Measurements from ENCODE around the gene MINDY1. TPM values are rescaled to one million over a fixed set of nuclear protein-coding genes. Genes with fewer than 3 reads are reported as not detected.

Gene MINDY1
- total and polyA plus RNA-seq, 9 of the 15 experiments (the other 6 are each of a cell fraction or from before 2014, with no cell fraction given), result 0.49 to 11.0 (median 6.0) TPM

- TF ChIP-seq ZNF347 (CRISPR knock-in tag; IDR thresholded peaks at IDR 0.05; ENCODE audit: low read depth), result no peak
- TF ChIP-seq MBD2 (IDR thresholded peaks at IDR 0.05; ENCODE audit: borderline replicate concordance, low read depth), result 0 out of 2 replicates have a peak, but pooled peaks have one; percentile 42
- peak; percentile 81 for TF ChIP-seq MTA2 (IDR thresholded peaks at IDR 0.05; ENCODE audit: low read depth)
- no peak for TF ChIP-seq ZNF444 (CRISPR knock-in tag; IDR thresholded peaks at IDR 0.05)
- TF ChIP-seq RCOR1 (IDR thresholded peaks at IDR 0.05; ENCODE audit: borderline replicate concordance in 1 of 2, low read depth in 2 of 2, low read length in 2 of 2), result peak; percentile 83 to 94
- TF ChIP-seq, protein P1, sequence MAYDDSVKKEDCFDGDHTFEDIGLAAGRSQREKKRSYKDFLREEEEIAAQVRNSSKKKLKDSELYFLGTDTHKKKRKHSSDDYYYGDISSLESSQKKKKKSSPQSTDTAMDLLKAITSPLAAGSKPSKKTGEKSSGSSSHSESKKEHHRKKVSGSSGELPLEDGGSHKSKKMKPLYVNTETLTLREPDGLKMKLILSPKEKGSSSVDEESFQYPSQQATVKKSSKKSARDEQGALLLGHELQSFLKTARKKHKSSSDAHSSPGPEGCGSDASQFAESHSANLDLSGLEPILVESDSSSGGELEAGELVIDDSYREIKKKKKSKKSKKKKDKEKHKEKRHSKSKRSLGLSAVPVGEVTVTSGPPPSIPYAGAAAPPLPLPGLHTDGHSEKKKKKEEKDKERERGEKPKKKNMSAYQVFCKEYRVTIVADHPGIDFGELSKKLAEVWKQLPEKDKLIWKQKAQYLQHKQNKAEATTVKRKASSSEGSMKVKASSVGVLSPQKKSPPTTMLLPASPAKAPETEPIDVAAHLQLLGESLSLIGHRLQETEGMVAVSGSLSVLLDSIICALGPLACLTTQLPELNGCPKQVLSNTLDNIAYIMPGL (CRISPR knock-in tag; IDR thresholded peaks at IDR 0.05), result no peak
- TF ChIP-seq ZNF175 (CRISPR knock-in tag; IDR thresholded peaks at IDR 0.05; ENCODE audit: low read depth), result no peak; the same call in 1 of the 2 replicates
- TF ChIP-seq BCOR (IDR thresholded peaks at IDR 0.05), result 0 out of 2 replicates have a peak, but pooled peaks have one; percentile 35
- TF ChIP-seq PHTF2 (CRISPR knock-in tag; IDR thresholded peaks at IDR 0.05), result no peak
- TF ChIP-seq U2AF2 (optimal IDR thresholded peaks at IDR 0.05; ENCODE audit: low read depth, low read length), result no peak
- no peak for TF ChIP-seq ZNF280B (CRISPR knock-in tag; IDR thresholded peaks at IDR 0.05)
- TF ChIP-seq SRSF7 (optimal IDR thresholded peaks at IDR 0.05; ENCODE audit: low read depth, low read length), result no peak
- TF ChIP-seq NR2F6 (CRISPR knock-in tag; IDR thresholded peaks at IDR 0.05), result no peak
- TF ChIP-seq SNAPC5 (CRISPR knock-in tag; IDR thresholded peaks at IDR 0.05), result no peak
- no peak for TF ChIP-seq MTA1 (IDR thresholded peaks at IDR 0.05; ENCODE audit: borderline replicate concordance)
- no peak for TF ChIP-seq ATF7 (IDR thresholded peaks at IDR 0.05)
- TF ChIP-seq, protein P2, sequence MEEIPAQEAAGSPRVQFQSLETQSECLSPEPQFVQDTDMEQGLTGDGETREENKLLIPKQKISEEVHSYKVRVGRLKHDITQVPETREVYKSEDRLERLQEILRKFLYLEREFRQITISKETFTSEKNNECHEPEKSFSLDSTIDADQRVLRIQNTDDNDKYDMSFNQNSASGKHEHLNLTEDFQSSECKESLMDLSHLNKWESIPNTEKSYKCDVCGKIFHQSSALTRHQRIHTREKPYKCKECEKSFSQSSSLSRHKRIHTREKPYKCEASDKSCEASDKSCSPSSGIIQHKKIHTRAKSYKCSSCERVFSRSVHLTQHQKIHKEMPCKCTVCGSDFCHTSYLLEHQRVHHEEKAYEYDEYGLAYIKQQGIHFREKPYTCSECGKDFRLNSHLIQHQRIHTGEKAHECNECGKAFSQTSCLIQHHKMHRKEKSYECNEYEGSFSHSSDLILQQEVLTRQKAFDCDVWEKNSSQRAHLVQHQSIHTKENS (CRISPR knock-in tag; IDR thresholded peaks at IDR 0.05), result no peak
- no peak for TF ChIP-seq RBM14 (IDR thresholded peaks at IDR 0.05; ENCODE audit: borderline replicate concordance, insufficient read depth, low read depth, low read length)
- TF ChIP-seq, protein P3, sequence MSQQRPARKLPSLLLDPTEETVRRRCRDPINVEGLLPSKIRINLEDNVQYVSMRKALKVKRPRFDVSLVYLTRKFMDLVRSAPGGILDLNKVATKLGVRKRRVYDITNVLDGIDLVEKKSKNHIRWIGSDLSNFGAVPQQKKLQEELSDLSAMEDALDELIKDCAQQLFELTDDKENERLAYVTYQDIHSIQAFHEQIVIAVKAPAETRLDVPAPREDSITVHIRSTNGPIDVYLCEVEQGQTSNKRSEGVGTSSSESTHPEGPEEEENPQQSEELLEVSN (IDR thresholded peaks at IDR 0.05; ENCODE audit: borderline replicate concordance in 1 of 2, extremely low read depth in 1 of 2, insufficient read depth in 1 of 2, insufficient read length in 1 of 2, low read depth in 1 of 2, low read length in 1 of 2, poor library complexity in 1 of 2, severe bottlenecking in 1 of 2), result no peak
- no peak for TF ChIP-seq ZFPM2 (CRISPR knock-in tag; IDR thresholded peaks at IDR 0.05)
- peak; percentile 94 for TF ChIP-seq DPF2 (IDR thresholded peaks at IDR 0.05)
- TF ChIP-seq ZNF133 (CRISPR knock-in tag; IDR thresholded peaks at IDR 0.05), result no peak
- no peak for TF ChIP-seq SP1 (CRISPR knock-in tag; IDR thresholded peaks at IDR 0.05)
- no peak; the same call in none of the 2 replicates for TF ChIP-seq NFRKB (IDR thresholded peaks at IDR 0.05; ENCODE audit: low read depth)
Measured at GRCh38 chr1:151054971-151055547, 48.4 kb upstream of the MINDY1 start (continued).

Measured in K562 (cell line).